HG03521 (cell line): ENCODE results near the gene FSTL5.

Experiments
- ATAC-seq: cut with Tn5 transposase; IDR thresholded peaks from one replicate; pipeline ENCODE4 v1.9.1; 2021; ENCODE audit warnings: mild to moderate bottlenecking, moderate library complexity; ENCODE audit not compliant: unreplicated experiment

Gene FSTL5

DNA sequence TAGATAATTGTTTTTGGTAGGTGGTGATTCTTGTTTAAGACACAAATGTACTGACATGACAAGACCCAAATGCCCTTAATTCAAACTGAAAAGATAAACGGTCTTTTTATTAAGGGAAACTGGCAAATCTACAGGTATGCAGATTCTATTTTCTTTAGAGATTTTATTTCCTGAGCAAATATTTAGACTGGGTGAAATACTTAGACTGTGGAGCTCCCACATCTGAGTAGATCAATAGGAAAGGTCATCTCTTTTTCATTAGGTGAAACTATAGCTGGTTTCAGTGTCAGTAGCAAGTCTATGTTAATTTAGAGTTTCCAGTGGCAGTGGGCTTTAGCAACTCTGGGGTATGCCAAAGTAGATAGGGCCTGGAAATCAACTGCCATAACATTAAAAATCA lies 446.7 kb downstream of the FSTL5 start:
- ATAC-seq, result no peak

DNA sequence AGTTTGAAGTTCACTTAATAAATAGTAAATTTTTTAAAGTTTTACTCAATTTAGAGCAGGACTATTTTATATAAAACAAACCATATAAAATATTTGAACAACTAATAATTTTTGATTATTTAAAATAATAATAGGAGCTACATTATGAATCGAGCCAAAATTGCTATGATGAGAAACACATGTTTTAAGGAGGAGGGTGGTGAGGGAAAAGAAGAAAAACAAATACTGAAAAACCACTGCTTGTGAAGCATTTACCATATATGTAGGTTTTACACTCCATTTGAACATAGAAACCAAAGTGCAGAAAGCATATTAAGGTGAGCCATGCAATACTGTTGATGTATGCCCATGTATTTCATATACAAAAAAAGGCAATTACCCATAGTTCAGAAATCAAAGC lies 448.9 kb downstream of the FSTL5 start:
- ATAC-seq, result no peak

DNA sequence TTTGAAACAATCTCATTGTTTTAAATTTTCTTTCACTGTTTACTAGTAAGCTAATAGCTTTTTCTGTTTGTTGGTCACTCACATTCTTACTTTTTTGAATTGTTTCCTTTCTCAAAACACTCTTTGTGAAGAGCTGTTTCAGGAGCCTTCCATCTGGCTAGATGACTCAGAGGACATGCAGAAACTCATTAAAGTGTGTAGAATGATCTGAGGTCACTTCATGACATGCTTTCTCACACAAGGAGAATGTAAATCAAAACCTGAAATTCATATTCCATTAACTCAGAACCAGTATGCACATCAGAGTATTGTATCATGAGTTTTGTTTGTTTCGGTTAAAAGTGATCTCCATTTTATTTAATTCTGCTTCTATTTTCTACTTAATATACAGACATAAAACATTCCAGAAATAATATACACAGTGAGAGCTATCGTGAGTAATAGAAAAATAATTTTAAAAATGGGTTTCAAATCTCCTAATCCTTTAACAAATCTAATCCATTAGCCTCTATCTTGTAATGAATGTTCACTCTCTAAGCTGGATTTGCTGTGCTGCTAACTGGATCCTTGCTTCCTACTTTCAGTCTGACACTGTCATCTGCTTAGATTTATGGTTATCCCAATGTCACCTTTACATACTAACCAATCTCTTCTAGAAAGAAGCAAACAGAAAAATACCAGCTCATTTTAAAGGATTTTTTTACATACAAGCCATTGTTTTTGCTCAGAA lies 449.6 kb downstream of the FSTL5 start:
- no peak for ATAC-seq

DNA sequence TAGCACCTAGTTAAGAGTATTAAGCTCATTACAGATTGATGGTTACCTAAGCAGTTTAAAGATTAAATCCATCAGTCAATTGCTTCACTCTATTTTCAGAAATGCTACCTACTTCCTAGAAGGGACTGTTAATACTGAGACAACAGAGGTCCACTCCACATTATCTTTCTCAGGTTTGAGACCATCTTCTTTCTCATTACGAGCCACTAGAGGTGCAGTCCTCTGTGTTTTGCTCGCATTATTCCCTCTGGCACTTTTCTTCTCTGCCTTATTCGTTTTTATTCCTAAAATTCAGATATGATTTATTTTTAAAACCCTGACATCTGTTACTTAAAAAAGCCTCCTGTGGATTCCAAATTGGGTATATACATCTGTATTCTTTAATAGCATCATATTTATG lies 459.1 kb downstream of the FSTL5 start:
- ATAC-seq, result no peak

DNA sequence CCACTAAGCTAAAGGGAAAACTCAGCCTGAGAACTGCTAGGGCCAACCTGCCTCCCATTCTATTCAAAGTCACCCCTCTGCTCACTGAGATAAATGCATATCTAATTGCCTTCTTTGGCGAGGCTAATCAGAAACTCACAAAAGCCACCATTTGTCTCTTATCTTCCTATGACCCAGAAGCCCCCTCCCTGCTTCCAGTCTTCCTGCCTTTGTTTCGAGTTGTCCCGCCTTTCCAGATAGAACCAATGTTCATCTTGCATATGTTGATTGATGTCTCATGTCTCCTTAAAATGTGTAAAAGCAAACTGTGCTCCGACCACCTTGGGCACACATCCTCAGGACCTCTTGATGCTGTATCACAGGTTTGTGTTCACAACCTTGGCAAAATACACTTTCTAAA lies 459.8 kb downstream of the FSTL5 start:
- ATAC-seq, result no peak

DNA sequence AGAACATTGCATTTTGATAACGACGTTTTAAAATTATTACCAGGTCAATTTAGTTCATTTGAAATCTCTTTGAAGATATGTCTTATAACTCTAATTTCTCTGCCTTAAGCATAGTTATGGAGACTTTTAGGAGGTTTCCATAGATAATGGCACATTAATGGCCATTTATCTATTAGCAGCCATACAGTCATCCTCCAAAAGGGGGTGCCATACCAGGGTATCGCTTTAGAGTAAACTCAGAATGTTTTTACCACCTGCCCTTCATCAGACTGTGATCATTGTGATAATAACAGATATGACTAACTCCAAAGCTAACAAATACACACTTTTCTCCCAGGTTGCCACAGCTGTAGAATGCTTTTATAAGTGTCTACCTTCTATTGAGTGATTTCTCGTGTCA lies 461.5 kb downstream of the FSTL5 start:
- ATAC-seq, result no peak

DNA sequence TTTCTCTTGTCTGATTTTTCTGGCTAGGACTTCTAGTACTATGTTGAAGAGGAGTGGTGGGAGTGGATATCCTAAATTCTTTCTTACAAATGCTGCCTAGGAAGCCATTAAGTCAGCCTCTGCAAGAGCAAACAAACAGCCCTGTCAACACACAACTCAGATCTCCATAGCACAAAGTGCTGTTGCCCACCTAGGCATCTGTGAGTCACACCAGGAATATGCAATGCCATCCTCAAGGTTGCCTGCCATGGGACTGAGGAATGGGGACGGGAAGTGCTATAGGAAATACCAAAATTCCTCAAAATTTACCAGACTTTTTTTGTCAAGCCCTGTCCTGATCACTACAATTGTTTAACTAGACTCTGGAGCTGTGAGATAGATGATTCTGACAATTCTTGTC lies 466.9 kb downstream of the FSTL5 start:
- ATAC-seq, result no peak

DNA sequence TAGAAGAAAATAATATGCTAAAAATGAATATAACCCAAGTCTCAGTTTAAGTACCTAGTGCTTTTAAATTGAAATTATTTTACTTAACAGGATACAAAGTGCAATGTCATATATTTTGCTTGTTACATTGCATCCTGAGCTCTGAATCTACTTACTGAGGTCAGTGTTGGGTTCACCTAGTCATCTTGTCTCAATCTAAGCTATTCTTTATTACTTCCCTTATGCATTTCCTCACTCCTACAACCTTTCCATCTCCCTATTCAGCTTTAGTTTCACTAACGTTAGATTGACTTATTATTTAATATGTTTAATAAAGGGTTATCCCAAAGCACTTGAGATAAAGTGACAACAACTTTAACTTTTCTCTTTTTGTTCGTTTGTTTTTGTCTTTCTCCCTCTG lies 483.7 kb downstream of the FSTL5 start:
- no peak for ATAC-seq

DNA sequence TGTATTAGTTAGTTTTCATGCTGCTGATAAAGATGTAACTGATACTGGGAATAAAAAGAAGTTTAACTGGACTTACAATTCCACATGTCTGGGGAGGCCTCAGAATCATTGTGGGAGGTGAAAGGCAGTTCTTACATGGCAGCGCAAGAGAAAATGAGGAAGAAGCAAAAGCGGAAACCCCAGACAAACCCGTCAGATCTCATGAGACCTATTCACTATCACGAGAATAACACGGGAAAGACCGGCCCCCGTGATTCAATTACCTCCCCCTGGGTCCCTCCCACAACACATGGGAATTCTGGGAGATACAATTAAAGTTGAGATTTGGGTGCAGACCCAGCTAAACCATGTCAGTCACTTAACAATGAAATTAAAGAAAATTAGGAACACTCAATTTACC lies 499.1 kb downstream of the FSTL5 start:
- ATAC-seq, result no peak

DNA sequence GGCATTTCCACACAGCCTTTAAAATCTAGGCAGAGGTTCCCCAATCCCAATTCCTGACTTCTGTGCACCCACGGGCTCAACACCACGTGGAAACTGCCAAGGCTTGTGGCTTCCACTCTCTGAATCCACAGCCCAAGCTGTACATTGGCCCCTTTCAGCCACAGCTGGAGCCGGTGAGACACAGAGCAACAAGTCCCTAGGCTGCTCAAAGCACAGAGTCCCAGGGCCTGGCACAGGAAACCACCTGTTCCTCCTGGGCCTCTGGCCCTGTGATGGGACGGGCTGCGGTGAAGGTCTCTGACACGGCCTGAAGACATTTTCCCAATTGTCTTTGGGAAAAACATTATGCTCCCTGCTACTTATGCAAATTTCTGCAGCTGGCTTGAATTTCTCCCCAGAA lies 500.0 kb downstream of the FSTL5 start:
- no peak for ATAC-seq

DNA sequence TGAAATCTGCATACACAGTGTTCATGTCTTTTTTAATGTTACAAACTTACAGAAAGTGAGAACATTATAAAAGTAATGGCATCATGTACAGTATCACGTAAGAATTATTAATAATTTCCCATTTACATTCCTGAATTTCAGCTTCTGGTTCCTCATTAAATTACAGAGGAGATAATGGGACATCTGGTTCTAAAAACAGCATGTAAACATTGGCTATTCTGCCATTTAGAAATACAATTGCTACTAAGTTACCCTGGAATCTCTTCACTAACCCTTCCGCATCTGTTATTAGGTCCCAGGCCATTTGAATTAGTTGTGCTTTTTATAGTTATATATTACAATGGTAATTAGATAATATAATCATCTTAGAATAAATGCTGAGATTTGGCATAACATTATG lies 505.1 kb downstream of the FSTL5 start:
- no peak for ATAC-seq

DNA sequence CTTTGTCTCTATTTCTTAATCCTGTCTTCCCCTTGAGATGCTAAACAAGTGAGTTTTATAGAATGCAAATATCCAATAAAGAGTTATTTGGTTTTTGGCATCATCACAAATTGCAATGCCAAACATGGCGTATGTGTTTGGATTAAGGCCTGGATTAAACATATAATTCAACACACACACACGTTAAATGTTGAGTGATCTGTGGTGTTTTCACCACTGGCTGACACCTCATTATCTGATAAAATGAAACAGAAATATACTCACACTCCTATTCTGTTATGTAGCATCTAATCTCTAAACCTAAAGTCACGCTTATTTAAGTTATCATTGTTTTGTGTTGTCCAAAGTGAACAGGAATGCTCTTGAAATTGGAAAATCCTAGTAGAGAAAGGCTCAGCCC lies 506.2 kb downstream of the FSTL5 start:
- ATAC-seq, result no peak

DNA sequence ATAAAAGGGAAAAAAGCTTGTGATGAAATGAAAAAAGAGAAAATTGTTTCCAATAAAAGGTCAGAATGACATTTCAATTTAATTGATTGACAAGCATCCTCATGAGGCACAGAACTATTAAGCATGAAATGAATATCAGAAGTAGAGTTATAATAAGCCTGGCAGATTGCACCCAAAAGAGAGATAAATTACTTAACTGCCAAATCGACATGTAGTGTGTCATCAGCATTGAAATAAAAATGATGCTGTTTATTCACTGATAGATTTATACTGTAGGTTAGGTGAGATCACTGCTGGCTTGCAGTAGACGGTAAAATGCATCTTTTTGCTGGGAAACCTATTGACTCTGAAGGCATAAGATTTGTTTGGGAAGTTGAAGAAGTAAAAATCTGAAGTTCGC lies 507.2 kb downstream of the FSTL5 start:
- no peak for ATAC-seq

DNA sequence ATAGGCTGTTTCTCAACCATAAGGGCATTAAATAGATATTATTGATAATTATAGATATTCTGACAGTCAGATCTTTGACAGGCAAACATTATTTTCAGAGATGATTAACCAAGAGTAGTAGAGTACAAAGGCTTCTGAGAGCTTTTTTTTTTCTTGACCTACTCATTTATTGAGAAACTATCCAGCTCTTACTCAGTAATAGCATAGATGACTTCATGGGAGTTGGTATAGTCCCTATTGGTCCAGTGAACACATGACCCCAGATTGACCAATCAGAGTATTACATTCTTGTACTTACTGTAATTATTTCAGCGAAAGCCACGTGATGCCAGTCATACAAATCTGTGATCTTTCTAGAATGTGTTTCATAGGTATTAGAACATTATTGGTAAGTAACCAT lies 508.7 kb downstream of the FSTL5 start:
- ATAC-seq, result no peak

DNA sequence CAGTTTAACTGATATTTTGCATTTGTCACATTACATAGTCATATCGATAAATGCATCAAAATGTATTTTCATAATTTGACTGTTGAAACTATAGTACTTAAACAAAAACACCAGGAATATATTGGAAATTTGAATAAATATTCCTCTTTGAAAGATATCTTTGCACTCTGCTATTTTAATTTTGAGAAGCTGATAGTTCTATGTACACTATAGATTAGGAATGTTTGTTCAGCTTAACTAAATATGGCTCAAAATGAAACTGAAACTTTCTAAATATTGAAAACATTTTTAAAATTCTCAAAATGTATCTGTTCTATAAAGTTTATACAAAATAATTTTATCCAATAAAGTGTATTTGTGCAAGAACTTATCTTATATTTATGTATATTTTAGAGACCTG lies 510.1 kb downstream of the FSTL5 start:
- no peak for ATAC-seq

DNA sequence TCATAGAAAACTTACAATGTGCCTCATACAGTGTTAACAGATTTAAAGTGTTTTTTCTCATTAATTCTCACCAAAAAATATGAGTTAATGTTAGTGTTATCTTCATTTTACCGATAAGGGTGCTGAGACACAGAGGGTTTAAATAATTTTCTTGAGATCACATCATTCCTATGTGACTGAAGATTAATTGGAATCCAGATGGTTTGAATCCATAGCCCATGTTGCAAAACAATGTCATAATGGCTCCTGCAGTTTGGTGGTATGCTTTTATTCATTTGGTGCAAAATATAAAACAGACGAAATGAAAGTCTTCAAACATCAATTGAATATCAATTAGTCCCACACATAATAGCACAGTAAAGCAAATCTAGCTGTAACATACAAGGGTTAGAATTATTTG lies 512.2 kb downstream of the FSTL5 start:
- ATAC-seq, result no peak

DNA sequence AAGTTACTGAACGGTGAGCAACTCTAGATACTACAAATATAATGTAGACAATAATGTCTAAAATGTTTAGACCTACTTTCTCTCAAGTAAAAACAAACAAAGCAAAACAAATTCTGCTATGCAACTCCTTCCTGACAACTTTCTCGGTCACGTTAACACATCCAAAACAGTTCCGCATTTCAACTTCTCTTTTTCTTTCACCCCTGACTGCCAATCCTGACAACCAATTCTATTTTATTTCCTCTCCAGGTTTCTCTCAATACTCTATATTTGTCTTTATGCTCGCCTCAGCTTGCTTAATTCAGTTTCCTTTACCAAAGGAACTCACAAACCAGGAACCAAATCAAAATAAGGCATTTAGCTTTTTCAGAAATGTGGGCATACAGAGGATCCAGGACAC lies 513.0 kb downstream of the FSTL5 start:
- ATAC-seq, result no peak

DNA sequence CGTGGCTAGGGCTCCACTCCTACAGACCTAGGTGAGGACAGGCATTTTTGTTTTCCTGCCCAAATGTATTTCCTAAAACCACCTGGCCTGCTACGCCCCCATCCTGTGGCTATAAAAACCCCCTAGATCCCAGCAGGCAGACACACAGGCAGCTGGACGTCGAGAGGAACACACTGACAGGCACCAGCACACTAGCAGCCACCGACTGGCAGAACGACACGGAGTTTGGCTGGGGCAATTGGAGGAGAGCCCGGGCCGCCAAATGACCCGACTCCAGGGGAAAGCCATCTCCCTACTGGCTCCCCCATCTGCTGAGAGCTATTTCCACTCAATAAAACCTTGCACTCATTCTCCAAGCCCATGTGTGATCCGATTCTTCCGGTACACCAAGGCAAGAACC lies 516.0 kb downstream of the FSTL5 start:
- no peak for ATAC-seq

DNA sequence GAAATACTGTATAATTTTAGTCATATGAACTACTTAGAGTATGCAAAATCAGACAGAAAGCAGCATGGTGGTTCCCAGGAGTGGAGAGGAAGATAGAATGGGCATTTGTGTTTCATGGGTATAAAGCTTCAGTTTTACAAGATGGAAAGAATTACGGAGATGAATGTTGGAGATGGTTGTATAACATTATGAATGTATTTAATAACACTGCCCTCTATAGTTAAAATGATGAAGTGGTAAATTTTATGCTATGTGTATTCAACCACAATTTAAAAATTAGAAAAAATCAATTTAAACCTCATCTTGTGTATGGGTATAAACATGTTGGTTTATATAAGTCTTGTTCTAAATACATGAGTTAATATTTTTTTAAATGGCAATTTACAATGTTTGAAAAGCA lies 521.1 kb downstream of the FSTL5 start:
- ATAC-seq, result no peak

DNA sequence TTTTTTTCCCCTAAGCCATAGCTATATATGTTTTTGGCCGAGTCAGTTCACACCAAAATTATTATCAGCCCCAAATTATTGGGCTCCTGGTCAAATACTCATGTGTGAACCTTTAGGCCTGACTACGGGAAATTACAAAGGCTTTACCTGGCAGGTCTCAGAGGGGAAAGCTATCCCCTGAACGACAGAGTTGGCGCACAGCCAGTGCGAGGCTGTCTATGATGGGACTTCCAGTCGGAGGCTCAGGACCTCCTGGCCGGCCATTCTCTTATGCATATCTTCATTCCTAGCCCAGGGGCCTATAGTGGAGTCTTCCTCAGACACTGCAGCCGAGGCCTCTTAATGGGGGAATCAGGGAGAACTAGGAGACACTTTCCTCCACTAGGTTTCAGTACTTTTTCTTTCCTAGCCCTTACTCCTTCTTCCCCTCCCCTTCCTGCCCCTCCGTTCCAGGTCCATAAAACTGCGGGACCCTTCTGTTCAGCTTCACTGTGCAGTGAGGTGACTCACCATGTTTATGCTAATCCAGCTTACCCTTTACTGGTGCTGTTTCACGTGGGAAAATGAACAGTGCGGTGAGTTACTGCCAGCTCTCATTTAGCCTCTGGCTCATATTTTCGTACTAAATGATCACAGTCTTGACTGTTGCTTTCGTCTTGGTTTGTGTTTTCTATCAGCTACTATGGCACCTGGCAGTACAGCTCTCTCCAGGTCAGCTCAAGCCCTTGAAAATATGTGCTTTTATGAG lies 533.9 kb downstream of the FSTL5 start:
- no peak for ATAC-seq

DNA sequence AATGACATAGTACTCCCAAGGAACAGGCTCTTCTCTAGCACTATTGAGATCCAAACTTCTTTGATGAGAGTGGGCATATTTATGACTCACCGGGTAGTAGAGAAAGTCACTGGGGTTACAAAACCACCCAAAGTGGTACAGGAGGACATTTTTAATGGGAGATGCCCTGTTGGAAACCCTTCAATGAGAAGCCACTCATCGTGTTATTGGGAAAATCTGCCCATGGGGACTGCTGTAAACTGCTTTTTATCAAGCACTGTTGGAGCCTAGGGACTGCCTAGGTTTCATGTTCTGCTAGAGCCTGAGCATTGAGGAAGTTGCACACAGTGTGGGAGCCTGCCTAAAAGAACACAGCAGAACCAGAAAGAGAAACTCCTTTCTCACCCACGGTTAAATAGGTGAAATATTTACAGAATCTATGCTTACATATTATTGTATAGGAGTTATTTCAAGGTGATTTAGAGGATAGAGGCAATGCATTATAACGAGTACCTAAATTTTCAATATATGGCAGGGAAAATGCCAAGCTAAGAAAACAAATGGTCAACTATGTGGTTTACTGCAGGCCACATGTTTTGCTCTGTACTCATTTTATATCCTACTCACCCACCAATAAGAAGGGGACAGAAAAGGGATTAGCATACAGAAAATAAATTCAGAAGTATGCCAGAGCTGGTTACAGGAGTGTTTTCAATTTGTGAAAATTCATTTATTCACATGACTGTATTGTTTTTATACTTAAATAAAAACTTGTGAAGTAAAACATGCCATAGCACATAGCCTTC lies 559.1 kb downstream of the FSTL5 start:
- no peak for ATAC-seq

DNA sequence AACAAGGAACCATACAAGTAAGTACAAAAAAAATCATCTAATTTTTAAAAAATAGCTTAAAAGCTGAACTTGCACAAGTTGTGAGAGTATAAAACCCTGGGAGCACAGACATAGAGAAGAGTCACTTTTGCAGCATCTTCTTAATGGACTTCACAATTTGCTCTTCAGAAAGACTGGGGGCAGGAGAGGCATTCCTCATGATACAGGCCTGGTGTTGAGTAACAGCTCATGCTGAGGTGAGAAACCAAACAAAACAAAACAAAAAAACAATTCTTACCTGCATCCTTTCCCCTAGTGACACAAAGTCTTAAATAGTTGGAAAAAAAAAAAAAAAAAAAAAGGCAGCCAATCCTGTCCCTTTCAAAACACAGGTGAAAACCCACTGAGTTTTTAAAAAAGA lies 562.8 kb downstream of the FSTL5 start:
- ATAC-seq, result no peak
